Hippocampal formation (tissue), 2 donors: ENCODE measurements around the gene LTBP2.

Experiments used
- DNase-seq, 2 donors: peaks; one replicate each; lab custom pipeline; 2025; lab: John Stamatoyannopoulos, UW

The LTBP2 gene

GRCh38 chr14:74611650-74612349 lies at the start of gene LTBP2:
LTBP2 (minus strand) TSS chr14:74612237; CDS start chr14:74611944, 293 bp downstream.
- no peak for DNase-seq

GRCh38 chr14:74660863-74661262 lies 48.8 kb upstream of the LTBP2 start:
- DNase-seq = no peak

- no peak for DNase-seq
Measured at GRCh38 chr14:74660167-74660566, 48.1 kb upstream of the LTBP2 start.

- DNase-seq = no peak
Measured at GRCh38 chr14:74658535-74659131, 46.6 kb upstream of the LTBP2 start.

GRCh38 chr14:74656964-74657363 lies 44.9 kb upstream of the LTBP2 start:
- DNase-seq = no peak

- DNase-seq = no peak
Measured at GRCh38 chr14:74655599-74656395, 43.8 kb upstream of the LTBP2 start.

GRCh38 chr14:74654931-74655330 lies 42.9 kb upstream of the LTBP2 start:
- no peak for DNase-seq

GRCh38 chr14:74653386-74654138 lies 41.5 kb upstream of the LTBP2 start:
- no peak for DNase-seq

- no peak for DNase-seq
Measured at GRCh38 chr14:74652541-74652940, 40.5 kb upstream of the LTBP2 start.

GRCh38 chr14:74650927-74651686 lies 39.1 kb upstream of the LTBP2 start:
- DNase-seq = no peak

GRCh38 chr14:74649673-74650072 lies 37.6 kb upstream of the LTBP2 start:
- DNase-seq = no peak

- no peak for DNase-seq
Measured at GRCh38 chr14:74649167-74649566, 37.1 kb upstream of the LTBP2 start.

GRCh38 chr14:74648601-74649000 lies 36.6 kb upstream of the LTBP2 start:
- no peak for DNase-seq

GRCh38 chr14:74647678-74648461 lies 35.8 kb upstream of the LTBP2 start:
- DNase-seq = no peak

GRCh38 chr14:74647061-74647677 lies 35.1 kb upstream of the LTBP2 start:
- DNase-seq = no peak

- DNase-seq = no peak
Measured at GRCh38 chr14:74645756-74646470, 33.9 kb upstream of the LTBP2 start.

- DNase-seq = no peak
Measured at GRCh38 chr14:74645244-74645643, 33.2 kb upstream of the LTBP2 start.

GRCh38 chr14:74641601-74642391 lies 29.8 kb upstream of the LTBP2 start:
- DNase-seq = no peak

GRCh38 chr14:74638966-74639365 lies 26.9 kb upstream of the LTBP2 start:
- no peak for DNase-seq
